Ovary (tissue), 9 donors: Measurements from ENCODE around the gene DIP2C. TPM values are rescaled to one million over a fixed set of nuclear protein-coding genes. Genes with fewer than 3 reads are reported as not detected.

Experiments used
- DNase-seq, 5 donors: peaks; one replicate each; pipeline ENCODE4 v3.0.0-alpha.2; 2019 to 2020
- H3K27ac ChIP-seq, 2 donors: fragments of 200-600 bp; one replicate each; pipeline versions ENCODE4 v1.5.1 to v1.8.0; 2019 to 2022
- H3K27me3 ChIP-seq: fragments of 200-600 bp; one replicate; pipeline ENCODE4 v1.8.0; 2022
- H3K36me3 ChIP-seq: fragments of 200-600 bp; sonication (generic); one replicate; pipeline ENCODE4 v1.5.1; 2019
- H3K4me1 ChIP-seq: one replicate; pipeline ENCODE4 v1.8.1; 2013; ENCODE audit warnings: mild to moderate bottlenecking, moderate library complexity; ENCODE audit not compliant: insufficient read depth
- H3K4me3 ChIP-seq: fragments of 200-600 bp; sonication (generic); one replicate; pipeline ENCODE4 v1.5.1; 2017
- H3K9me3 ChIP-seq, 2 donors: fragments of 200-600 bp in 1 of 2; sonication (generic) in 1 of 2; one replicate each; pipeline versions ENCODE4 v1.5.1 to v1.8.1; 2013 to 2019; ENCODE audit warnings: mild to moderate bottlenecking in 1 of 2, moderate library complexity in 1 of 2
- EP300 ChIP-seq: sonication (generic); formaldehyde crosslinking; IDR thresholded peaks from one replicate; pipeline ENCODE4 v1.6.1; 2017; ENCODE audit warnings: antibody characterized with exemption
- POLR2A ChIP-seq: fragments of 450-650 bp; IDR thresholded peaks from one replicate; pipeline ENCODE4 v1.6.1; 2017; ENCODE audit warnings: antibody characterized with exemption, mild to moderate bottlenecking, moderate library complexity
- WGBS, 3 donors: extraction: QIAGEN DNeasy Blood & Tissue Kit in 1 of 3; methylation state at CpG; one replicate each; pipeline versions ENCODE4 v1.1.5 to v1.1.7; 2013 to 2017; 5-methylcytosine and 5-hydroxymethylcytosine counted together
- intact Hi-C, 4 donors: fragments of 100-400 bp; cut with DNase I; formaldehyde crosslinking; loops; one replicate each; pipeline versions ENCODE4 v1.11.0 to v1.15.1; 2022 to 2023
- polyA plus RNA-seq, 2 donors: library from polyadenylated mRNA; stranded (reverse); fragments of 200-250 nt in 1 of 2; fragments of 350-450 nt in 1 of 2; fragmentation: Illumina TruSeq in 1 of 2; extraction: RNeasy Lipid Tissue Mini Kit (QIAGEN cat#74804) in 1 of 2; gene quantifications; one replicate each; pipeline ENCODE4 v1.2.3, GENCODE V29; 2013 to 2014
- total RNA-seq, 7 donors: library from RNA; depleted of rRNA in 2 of 7; stranded (reverse); fragments of >200 nt in 2 of 7; fragmentation: NEBNext Ultra II Directional in 3 of 7; extraction: Animal tissue kit (Norgen Biotek cat#: 25700) in 3 of 7; gene quantifications; one replicate each; pipeline versions ENCODE4 v1.1.0 to v1.2.4, GENCODE V29; 2016 to 2023
- TF ChIP-seq, protein P1 (sequence below), 3 donors: fragments of 450-650 bp in 2 of 3; fragments of 200-600 bp in 1 of 3; IDR thresholded peaks; one replicate each; pipeline versions ENCODE4 v1.5.1 to v1.8.0; 2016 to 2022; ENCODE audit warnings: antibody characterized with exemption in 3 of 3, mild to moderate bottlenecking in 1 of 3
- donor health status: DM: no; HTN: no; CAD: no; lungs with moderate emphysema.
- donor health status: DM: no; HTN: no; CAD: no.
- donor health status: Bipolar disorder and iron deficiency.
- donor health status: DM: yes; HTN: yes; CAD: no.
- donor health status: DM: no; HTN: no; CAD: no.
- donor health status: DM: yes; HTN: yes; CAD: no.

The DIP2C gene
- total and polyA plus RNA-seq, 9 donors: 10.1 to 29.4 (median 22.2) TPM

DNA sequence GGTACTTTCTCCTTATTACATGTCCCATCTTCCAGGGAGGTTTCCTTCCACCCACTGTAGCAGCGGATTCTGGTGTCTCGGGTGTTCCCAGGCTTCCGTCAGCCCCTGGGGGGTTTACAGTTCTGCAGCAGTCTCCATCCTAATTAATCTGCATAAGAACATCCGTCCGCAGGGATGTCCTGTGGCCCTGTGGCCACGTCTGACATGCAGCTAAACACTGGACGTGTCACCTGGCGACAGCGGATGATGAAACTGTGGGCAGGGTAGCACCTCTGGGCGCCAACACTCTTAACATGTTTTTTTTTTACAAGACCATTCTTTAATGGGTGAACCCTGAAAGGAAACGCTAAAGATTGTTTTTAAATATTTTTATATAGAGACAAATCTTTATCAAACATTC is 58.2 kb downstream of the DIP2C start:
- H3K27me3 ChIP-seq: no peaks in the 10 kb centered on the region
- DNase-seq: peak in 1 of 5 donors; percentile 25
- 94 to 95% (median 94%) methylated on average over 11 of the region's 11 CpGs for WGBS, 3 donors
- H3K9me3 ChIP-seq: no peaks in the 10 kb centered on the region
- H3K36me3 ChIP-seq: no peaks in the 10 kb centered on the region
- no peak overlapping the region for H3K4me3 ChIP-seq
- no peak overlapping the region for H3K27ac ChIP-seq
- intact Hi-C loops: no loop called here
- TF ChIP-seq, protein P1, sequence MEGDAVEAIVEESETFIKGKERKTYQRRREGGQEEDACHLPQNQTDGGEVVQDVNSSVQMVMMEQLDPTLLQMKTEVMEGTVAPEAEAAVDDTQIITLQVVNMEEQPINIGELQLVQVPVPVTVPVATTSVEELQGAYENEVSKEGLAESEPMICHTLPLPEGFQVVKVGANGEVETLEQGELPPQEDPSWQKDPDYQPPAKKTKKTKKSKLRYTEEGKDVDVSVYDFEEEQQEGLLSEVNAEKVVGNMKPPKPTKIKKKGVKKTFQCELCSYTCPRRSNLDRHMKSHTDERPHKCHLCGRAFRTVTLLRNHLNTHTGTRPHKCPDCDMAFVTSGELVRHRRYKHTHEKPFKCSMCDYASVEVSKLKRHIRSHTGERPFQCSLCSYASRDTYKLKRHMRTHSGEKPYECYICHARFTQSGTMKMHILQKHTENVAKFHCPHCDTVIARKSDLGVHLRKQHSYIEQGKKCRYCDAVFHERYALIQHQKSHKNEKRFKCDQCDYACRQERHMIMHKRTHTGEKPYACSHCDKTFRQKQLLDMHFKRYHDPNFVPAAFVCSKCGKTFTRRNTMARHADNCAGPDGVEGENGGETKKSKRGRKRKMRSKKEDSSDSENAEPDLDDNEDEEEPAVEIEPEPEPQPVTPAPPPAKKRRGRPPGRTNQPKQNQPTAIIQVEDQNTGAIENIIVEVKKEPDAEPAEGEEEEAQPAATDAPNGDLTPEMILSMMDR (IDR thresholded peaks at IDR 0.05): no peak
- TF ChIP-seq EP300 (no peak), POLR2A (no peak)
- H3K4me1 ChIP-seq: peaks cover 5% of the 10 kb centered on the region

DNA sequence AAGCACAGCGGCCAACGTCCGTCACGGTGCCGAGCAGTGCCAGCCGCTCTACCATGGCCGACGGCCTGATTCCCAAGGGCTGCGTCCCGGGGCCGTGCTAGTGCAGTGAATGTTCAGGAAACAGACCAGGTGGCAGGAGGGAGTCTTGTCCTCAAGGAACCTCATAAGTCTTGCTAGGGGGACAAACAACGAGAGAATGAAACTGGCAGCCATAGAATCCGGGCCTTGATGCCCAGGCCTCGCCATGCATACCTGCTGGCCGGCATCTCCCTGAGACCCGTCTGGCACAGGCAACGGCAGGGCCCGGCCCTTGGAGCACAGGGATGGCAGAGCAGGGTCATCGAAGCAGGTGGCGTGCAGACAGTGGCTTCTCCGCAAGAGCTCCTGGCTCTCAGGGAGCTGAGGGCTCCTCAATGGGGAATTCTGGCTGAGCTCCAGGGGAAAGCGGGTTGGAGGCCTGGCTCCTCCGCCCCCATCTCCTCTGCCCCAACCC is 58.8 kb downstream of the DIP2C start:
- Histone ChIP-seq H3K4me1 (peaks cover 5% of the 10 kb centered on the region), H3K27ac (no peak overlapping the region), H3K4me3 (no peak overlapping the region), H3K36me3 (no peaks in the 10 kb centered on the region), H3K27me3 (no peaks in the 10 kb centered on the region), H3K9me3 (no peaks in the 10 kb centered on the region)
- no peak for DNase-seq
- intact Hi-C loops: no loop called here
- TF ChIP-seq, protein P1 (IDR thresholded peaks at IDR 0.05): no peak
- TF ChIP-seq EP300: no peak
- TF ChIP-seq POLR2A: no peak
- 90 to 94% (median 92%) methylated on average over 23 of the region's 23 CpGs for WGBS, 3 donors

DNA sequence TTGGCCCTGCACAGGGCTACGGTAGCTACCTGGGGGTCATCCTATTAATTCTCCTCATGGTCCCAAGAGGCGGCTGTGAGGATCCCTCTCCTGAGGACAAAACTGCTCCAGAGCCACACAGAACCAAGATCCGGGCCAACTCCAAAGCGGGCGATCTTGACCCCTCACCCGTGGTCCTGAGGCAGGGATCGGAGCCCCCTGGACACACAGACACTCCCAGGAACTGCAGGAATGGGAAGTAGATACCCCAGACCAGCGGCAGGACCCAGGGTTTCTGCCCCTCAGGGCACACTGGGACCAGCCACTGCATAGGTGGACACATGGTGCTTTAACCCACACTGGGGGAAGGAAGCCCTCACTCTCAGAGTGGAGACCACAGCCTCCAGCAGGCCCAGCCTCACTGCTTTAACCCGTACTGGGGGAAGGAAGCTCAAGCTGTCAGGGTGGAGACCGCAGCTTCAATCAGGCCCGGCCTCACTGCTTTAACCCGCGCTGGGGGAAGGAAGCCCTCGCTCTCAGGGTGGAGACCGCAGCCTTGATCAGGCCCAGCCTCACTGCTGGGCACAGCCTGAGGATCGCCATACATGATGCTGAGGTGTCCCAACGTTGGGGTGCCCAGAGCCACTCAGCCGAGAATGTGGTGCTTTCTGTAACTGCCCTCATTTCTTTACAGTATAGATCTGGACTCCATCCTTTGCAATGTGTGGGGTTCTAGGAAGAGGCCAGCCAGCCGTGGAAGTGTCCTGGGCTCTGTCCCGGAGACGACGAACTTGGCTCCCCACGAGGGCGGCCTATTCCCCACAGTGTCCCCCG is 60.1 kb downstream of the DIP2C start:
- Histone ChIP-seq H3K4me1 (peaks cover 15% of the 10 kb centered on the region), H3K36me3 (no peaks in the 10 kb centered on the region), H3K27ac (no peak overlapping the region), H3K4me3 (no peak overlapping the region), H3K9me3 (no peaks in the 10 kb centered on the region), H3K27me3 (no peaks in the 10 kb centered on the region)
- intact Hi-C loops: no loop called here
- WGBS, 3 donors: 92 to 94% (median 93%) methylated on average over 25 of the region's 25 CpGs
- no peak for DNase-seq
- no peak for TF ChIP-seq EP300
- TF ChIP-seq POLR2A: no peak
- TF ChIP-seq, protein P1 (IDR thresholded peaks at IDR 0.05): no peak

DNA sequence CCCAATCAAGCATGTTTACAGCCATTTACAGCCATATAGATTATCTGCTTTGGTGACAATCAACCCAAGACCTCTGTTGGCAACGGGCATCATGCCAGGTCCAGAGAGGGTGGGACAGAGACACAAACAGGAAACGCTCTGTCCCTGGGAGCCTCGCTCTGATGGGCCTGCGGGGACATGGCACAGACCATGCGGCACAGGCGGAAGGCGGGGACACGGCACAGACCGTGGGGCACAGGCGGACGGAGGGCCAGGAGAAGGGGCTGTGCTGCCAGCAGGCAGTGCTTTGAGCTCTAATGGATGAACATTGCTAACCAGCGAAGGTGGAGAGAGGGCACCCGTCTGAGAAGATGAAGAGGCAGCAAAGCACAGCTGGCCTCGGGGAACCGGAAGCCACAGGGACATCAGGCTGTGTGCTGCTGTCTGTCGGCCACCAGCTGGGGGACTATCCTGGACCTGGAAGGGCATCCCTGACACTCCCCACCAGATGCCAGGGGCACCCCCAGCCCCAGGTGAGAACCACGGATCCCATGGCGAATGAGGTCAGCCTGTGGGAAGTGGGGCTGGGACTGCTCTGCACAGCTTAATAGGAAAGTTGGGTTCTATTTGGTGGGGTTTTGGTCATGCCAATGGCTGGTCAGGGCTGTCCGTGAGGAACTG is 61.0 kb downstream of the DIP2C start:
- no peaks in the 10 kb centered on the region for H3K36me3 ChIP-seq
- H3K27me3 ChIP-seq: no peaks in the 10 kb centered on the region
- intact Hi-C loops: no loop called here
- TF ChIP-seq, protein P1 (IDR thresholded peaks at IDR 0.05): no peak
- TF ChIP-seq EP300 (no peak), POLR2A (no peak)
- WGBS, 3 donors: 93 to 98% (median 97%) methylated on average over 19 of the region's 19 CpGs
- no peaks in the 10 kb centered on the region for H3K9me3 ChIP-seq
- DNase-seq: peak in 1 of 5 donors; percentile 14
- H3K27ac ChIP-seq: no peak overlapping the region
- H3K4me3 ChIP-seq: no peak overlapping the region
- H3K4me1 ChIP-seq: peaks cover 17% of the 10 kb centered on the region
